Spleen (tissue), 7 donors: ENCODE measurements around the gene C15orf62.

ENCODE experiments used
- POLR2A ChIP-seq, 3 donors: fragments of 450-650 bp; IDR thresholded peaks; one replicate each; pipeline ENCODE4 v1.5.1; 2017; ENCODE audit warnings: antibody characterized with exemption in 3 of 3, mild to moderate bottlenecking in 1 of 3
- POLR2AphosphoS5 ChIP-seq, 3 donors: sonication (generic); formaldehyde crosslinking; IDR thresholded peaks; one replicate each; pipeline ENCODE4 v1.5.1; 2017; ENCODE audit warnings: antibody characterized with exemption in 3 of 3
- TF ChIP-seq, protein P1 (sequence below), 11 experiments: fragments of 200-600 bp in 7 of 11; fragments of 450-650 bp in 4 of 11; sonication (generic) in 4 of 11; IDR thresholded peaks in 8 of 11; conservative IDR thresholded peaks in 3 of 11; 1 replicate in 7 of 11; 2 replicates in 4 of 11; pipeline versions ENCODE4 v1.4.0 to v1.8.0; 2016 to 2021; ENCODE audit warnings: antibody characterized with exemption in 11 of 11, inconsistent platforms in 4 of 11, mild to moderate bottlenecking in 1 of 11
- donor health status: DM: no; HTN: no; CAD: no; lungs with moderate emphysema.
- donor health status: DM: no; HTN: no; CAD: no.
- donor health status: DM: no; HTN: no; CAD: no.

DNA sequence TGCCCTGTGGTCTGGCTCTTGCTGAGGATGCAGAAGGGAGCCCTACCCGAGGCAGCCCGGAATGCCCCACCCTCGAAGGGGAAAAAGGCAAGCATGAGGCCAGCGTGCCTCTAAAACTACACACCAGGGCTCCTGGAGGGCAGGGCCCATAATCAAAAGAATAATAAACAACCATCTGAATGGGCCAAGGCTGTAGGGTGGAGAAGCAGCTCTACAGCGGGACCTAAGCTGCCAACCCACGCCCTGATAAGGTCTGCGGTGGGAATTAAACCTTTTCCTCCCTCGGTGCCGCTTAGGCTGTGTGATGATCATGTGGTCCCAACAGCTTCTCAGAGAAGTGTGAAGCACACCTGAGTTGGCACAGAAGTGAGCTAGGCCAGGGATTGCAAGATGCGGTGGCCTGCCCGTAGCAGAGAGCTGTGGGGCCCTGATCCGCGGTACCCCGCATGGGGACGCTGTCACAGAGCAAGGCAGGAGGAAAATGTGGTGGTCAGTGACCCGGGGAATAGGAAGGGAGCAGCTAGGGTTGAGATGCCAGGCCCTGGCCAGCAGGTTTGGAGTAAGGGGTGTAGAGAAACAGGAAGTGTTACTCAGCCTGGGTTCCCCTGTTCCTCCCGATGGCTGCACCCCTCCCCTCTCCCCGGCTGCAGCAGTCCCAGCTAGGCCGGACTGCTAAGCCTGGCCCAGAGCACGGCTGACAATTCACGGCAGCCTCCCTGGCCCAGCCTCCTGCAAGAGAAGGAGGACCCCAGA, 1.1 kb upstream of the C15orf62 start:
- TF ChIP-seq POLR2AphosphoS5 (IDR thresholded peaks at IDR 0.05) (no peak), POLR2A (IDR thresholded peaks at IDR 0.05) (no peak)
- TF ChIP-seq, protein P1, sequence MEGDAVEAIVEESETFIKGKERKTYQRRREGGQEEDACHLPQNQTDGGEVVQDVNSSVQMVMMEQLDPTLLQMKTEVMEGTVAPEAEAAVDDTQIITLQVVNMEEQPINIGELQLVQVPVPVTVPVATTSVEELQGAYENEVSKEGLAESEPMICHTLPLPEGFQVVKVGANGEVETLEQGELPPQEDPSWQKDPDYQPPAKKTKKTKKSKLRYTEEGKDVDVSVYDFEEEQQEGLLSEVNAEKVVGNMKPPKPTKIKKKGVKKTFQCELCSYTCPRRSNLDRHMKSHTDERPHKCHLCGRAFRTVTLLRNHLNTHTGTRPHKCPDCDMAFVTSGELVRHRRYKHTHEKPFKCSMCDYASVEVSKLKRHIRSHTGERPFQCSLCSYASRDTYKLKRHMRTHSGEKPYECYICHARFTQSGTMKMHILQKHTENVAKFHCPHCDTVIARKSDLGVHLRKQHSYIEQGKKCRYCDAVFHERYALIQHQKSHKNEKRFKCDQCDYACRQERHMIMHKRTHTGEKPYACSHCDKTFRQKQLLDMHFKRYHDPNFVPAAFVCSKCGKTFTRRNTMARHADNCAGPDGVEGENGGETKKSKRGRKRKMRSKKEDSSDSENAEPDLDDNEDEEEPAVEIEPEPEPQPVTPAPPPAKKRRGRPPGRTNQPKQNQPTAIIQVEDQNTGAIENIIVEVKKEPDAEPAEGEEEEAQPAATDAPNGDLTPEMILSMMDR (IDR thresholded peaks at IDR 0.05 in 8 of 11, conservative IDR thresholded peaks at IDR 0.05 in 3 of 11), result no peak
